HEK293 (cell line): ENCODE data around the gene SOX18.

Experiments used
- CTCF ChIP-seq: fragments of 450-650 bp; formaldehyde crosslinking; IDR thresholded peaks from 2 replicates; pipeline ENCODE4 v1.5.1; 2016; ENCODE audit warnings: missing biosample characterization, missing genetic modification characterization
- EGR2 ChIP-seq: fragments of 450-650 bp; formaldehyde crosslinking; IDR thresholded peaks from 2 replicates; pipeline ENCODE4 v1.5.1; 2016; ENCODE audit warnings: low read depth, missing biosample characterization, missing genetic modification characterization
- GLIS2 ChIP-seq: fragments of 450-650 bp; formaldehyde crosslinking; IDR thresholded peaks from 2 replicates; pipeline ENCODE4 v1.5.1; 2016; ENCODE audit warnings: missing biosample characterization, missing genetic modification characterization
- HIC1 ChIP-seq: fragments of 450-650 bp; formaldehyde crosslinking; IDR thresholded peaks from 2 replicates; pipeline ENCODE4 v1.5.1; 2016; ENCODE audit warnings: missing biosample characterization, missing genetic modification characterization
- IKZF3 ChIP-seq: fragments of 450-650 bp; IDR thresholded peaks from 2 replicates; pipeline ENCODE4 v1.5.0; 2018; ENCODE audit warnings: missing biosample characterization, mild to moderate bottlenecking, missing genetic modification characterization, moderate library complexity
- KLF1 ChIP-seq: fragments of 450-650 bp; formaldehyde crosslinking; IDR thresholded peaks from 2 replicates; pipeline ENCODE4 v1.5.1; 2016; ENCODE audit warnings: missing biosample characterization, missing genetic modification characterization
- KLF16 ChIP-seq: fragments of 450-650 bp; formaldehyde crosslinking; IDR thresholded peaks from 2 replicates; pipeline ENCODE4 v1.5.1; 2017; ENCODE audit warnings: missing biosample characterization, missing genetic modification characterization
- PRDM10 ChIP-seq: fragments of 450-650 bp; formaldehyde crosslinking; IDR thresholded peaks from 2 replicates; pipeline ENCODE4 v1.5.1; 2016; ENCODE audit warnings: missing biosample characterization, missing genetic modification characterization
- SALL2 ChIP-seq: fragments of 450-650 bp; formaldehyde crosslinking; IDR thresholded peaks from 2 replicates; pipeline ENCODE4 v1.5.0; 2017; ENCODE audit warnings: missing biosample characterization, mild to moderate bottlenecking, missing genetic modification characterization, borderline replicate concordance
- SP3 ChIP-seq: fragments of 450-650 bp; formaldehyde crosslinking; IDR thresholded peaks from 2 replicates; pipeline ENCODE4 v1.5.1; 2016; ENCODE audit warnings: missing biosample characterization, missing genetic modification characterization
- ZBTB8A ChIP-seq: fragments of 450-650 bp; formaldehyde crosslinking; IDR thresholded peaks from 2 replicates; pipeline ENCODE4 v1.5.1; 2016; ENCODE audit warnings: missing biosample characterization, missing genetic modification characterization
- ZFHX2 ChIP-seq: fragments of 450-650 bp; formaldehyde crosslinking; conservative IDR thresholded peaks from 2 replicates; pipeline ENCODE4 v1.5.1; 2016; ENCODE audit warnings: missing biosample characterization, missing genetic modification characterization
- ZFP3 ChIP-seq: fragments of 450-650 bp; formaldehyde crosslinking; IDR thresholded peaks from 2 replicates; pipeline ENCODE4 v1.5.1; 2016; ENCODE audit warnings: low read depth, missing biosample characterization, missing genetic modification characterization
- ZNF132 ChIP-seq: fragments of 450-650 bp; formaldehyde crosslinking; IDR thresholded peaks from 2 replicates; pipeline ENCODE4 v1.5.1; 2017; ENCODE audit warnings: missing biosample characterization, missing genetic modification characterization, borderline replicate concordance
- ZNF148 ChIP-seq: fragments of 450-650 bp; formaldehyde crosslinking; IDR thresholded peaks from 2 replicates; pipeline ENCODE4 v1.5.0; 2017; ENCODE audit warnings: missing biosample characterization, missing genetic modification characterization, borderline replicate concordance
- ZNF24 ChIP-seq: fragments of 450-650 bp; formaldehyde crosslinking; IDR thresholded peaks from 2 replicates; pipeline ENCODE4 v1.5.1; 2016; ENCODE audit warnings: missing biosample characterization, missing genetic modification characterization
- ZNF311 ChIP-seq: fragments of 450-650 bp; formaldehyde crosslinking; IDR thresholded peaks from 2 replicates; pipeline ENCODE4 v1.5.1; 2017; ENCODE audit warnings: missing biosample characterization, missing genetic modification characterization, borderline replicate concordance
- ZNF426 ChIP-seq: fragments of 450-650 bp; formaldehyde crosslinking; IDR thresholded peaks from 2 replicates; pipeline ENCODE4 v1.5.1; 2017; ENCODE audit warnings: missing biosample characterization, missing genetic modification characterization, mild to moderate bottlenecking, inconsistent platforms, moderate library complexity
- ZNF513 ChIP-seq: fragments of 450-650 bp; IDR thresholded peaks from 2 replicates; pipeline ENCODE4 v1.5.1; 2018; ENCODE audit warnings: missing biosample characterization, missing genetic modification characterization
- ZNF561 ChIP-seq: fragments of 450-650 bp; IDR thresholded peaks from 2 replicates; pipeline ENCODE4 v1.5.1; 2018; ENCODE audit warnings: missing biosample characterization, missing genetic modification characterization, borderline replicate concordance
- ZNF571 ChIP-seq: fragments of 450-650 bp; formaldehyde crosslinking; IDR thresholded peaks from 2 replicates; pipeline ENCODE4 v1.5.0; 2017; ENCODE audit warnings: missing biosample characterization, missing genetic modification characterization
- ZNF645 ChIP-seq: fragments of 450-650 bp; formaldehyde crosslinking; IDR thresholded peaks from 2 replicates; pipeline ENCODE4; 2016; ENCODE audit warnings: missing biosample characterization, missing genetic modification characterization
- ZNF654 ChIP-seq: fragments of 450-650 bp; formaldehyde crosslinking; IDR thresholded peaks from 2 replicates; pipeline ENCODE4 v1.5.1; 2016; ENCODE audit warnings: low read depth, missing biosample characterization, missing genetic modification characterization
- ZNF830 ChIP-seq: fragments of 450-650 bp; IDR thresholded peaks from 2 replicates; pipeline ENCODE4 v1.5.0; 2018; ENCODE audit warnings: missing biosample characterization, missing genetic modification characterization, low read depth, mild to moderate bottlenecking, moderate library complexity

The SOX18 gene

GRCh38 chr20:64057628-64058498, 8.4 kb upstream of the SOX18 start (continued):
- TF ChIP-seq SP3 (tag by site-specific recombination) (peak; percentile 45; the same call in 1 of the 2 replicates), HIC1 (tag by site-specific recombination) (0 out of 2 replicates have a peak, but pooled peaks have one; percentile 31), CTCF (peak; percentile 93), ZNF654 (tag by site-specific recombination) (peak; percentile 90), KLF16 (tag by site-specific recombination) (peak; percentile 64), EGR2 (tag by site-specific recombination) (peak; percentile 75), GLIS2 (peak; percentile 96), PRDM10 (peak; percentile 70), ZNF311 (tag by site-specific recombination) (no peak), ZNF132 (tag by site-specific recombination) (no peak), ZNF148 (tag by site-specific recombination) (no peak), ZFP3 (tag by site-specific recombination) (no peak), ZNF571 (no peak), ZNF645 (no peak), ZBTB8A (tag by site-specific recombination) (peak; percentile 43; the same call in 1 of the 2 replicates), KLF1 (peak; percentile 30; the same call in 1 of the 2 replicates), ZNF426 (tag by site-specific recombination) (no peak), ZFHX2 (tag by site-specific recombination) (peak; percentile 78), IKZF3 (tag by site-specific recombination) (no peak), SALL2 (no peak), ZNF24 (tag by site-specific recombination) (0 out of 2 replicates have a peak, but pooled peaks have one; percentile 23), ZNF513 (tag by site-specific recombination) (no peak), ZNF561 (peak; percentile 69; the same call in 1 of the 2 replicates), ZNF830 (tag by site-specific recombination) (no peak)
